Activated CD4-positive, alpha-beta T cell treated with anti-CD3 and anti-CD28 coated beads, Interleukin-2, amount 10 ng/mL, durations not matched to agents 7 days and 5 days (primary cell): ENCODE data around the gene HCK. TPM values are rescaled to one million over a fixed set of nuclear protein-coding genes. Genes with fewer than 3 reads are reported as not detected.
A peak's percentile ranks its signal among the peaks of the same experiment; 100 is the strongest.
"Not testable (repeated sequence)": the region's sequence is repeated elsewhere in the genome, so short reads cannot be mapped to it uniquely, and the experiment has no call there.

Experiments used
- CTCF ChIA-PET: fragments of 350-600 bp; sonication (Branson Sonifier 250); formaldehyde crosslinking; loops from one replicate; lab custom pipeline; 2021; ENCODE audit warnings: antibody characterized with exemption; lab: Charles Lee
- POLR2A ChIA-PET: fragments of 350-600 bp; sonication (Branson Sonifier 250); formaldehyde crosslinking; loops from one replicate; lab custom pipeline; 2021; ENCODE audit warnings: antibody characterized with exemption; lab: Charles Lee
- DNase-seq: peaks from one replicate; pipeline ENCODE4 v3.0.0-alpha.2; 2020
- H3K27ac Mint-ChIP-seq: one replicate; pipeline ENCODE4 v1.8.0; 2021; ENCODE audit warnings: mild to moderate bottlenecking, moderate library complexity, mixed read lengths
- H3K27me3 Mint-ChIP-seq: one replicate; pipeline ENCODE4 v1.8.0; 2021; ENCODE audit warnings: mixed read lengths
- H3K36me3 Mint-ChIP-seq: one replicate; pipeline ENCODE4 v1.8.0; 2021; ENCODE audit warnings: low read depth, mixed read lengths
- H3K4me1 Mint-ChIP-seq: one replicate; pipeline ENCODE4 v1.8.0; 2021; ENCODE audit warnings: mixed read lengths
- H3K4me3 Mint-ChIP-seq: one replicate; pipeline ENCODE4 v1.8.0; 2021; ENCODE audit warnings: mild to moderate bottlenecking, moderate library complexity, mixed read lengths
- H3K9me3 Mint-ChIP-seq: one replicate; pipeline ENCODE4 v1.8.0; 2021; ENCODE audit warnings: mixed read lengths
- total RNA-seq, 2 experiments: library from RNA; stranded (reverse); gene quantifications; one replicate each; pipeline ENCODE4 v1.2.3, GENCODE V29; 2021

Gene HCK
- total RNA-seq, 2 experiments from 2014 or later, result not detected

DNA sequence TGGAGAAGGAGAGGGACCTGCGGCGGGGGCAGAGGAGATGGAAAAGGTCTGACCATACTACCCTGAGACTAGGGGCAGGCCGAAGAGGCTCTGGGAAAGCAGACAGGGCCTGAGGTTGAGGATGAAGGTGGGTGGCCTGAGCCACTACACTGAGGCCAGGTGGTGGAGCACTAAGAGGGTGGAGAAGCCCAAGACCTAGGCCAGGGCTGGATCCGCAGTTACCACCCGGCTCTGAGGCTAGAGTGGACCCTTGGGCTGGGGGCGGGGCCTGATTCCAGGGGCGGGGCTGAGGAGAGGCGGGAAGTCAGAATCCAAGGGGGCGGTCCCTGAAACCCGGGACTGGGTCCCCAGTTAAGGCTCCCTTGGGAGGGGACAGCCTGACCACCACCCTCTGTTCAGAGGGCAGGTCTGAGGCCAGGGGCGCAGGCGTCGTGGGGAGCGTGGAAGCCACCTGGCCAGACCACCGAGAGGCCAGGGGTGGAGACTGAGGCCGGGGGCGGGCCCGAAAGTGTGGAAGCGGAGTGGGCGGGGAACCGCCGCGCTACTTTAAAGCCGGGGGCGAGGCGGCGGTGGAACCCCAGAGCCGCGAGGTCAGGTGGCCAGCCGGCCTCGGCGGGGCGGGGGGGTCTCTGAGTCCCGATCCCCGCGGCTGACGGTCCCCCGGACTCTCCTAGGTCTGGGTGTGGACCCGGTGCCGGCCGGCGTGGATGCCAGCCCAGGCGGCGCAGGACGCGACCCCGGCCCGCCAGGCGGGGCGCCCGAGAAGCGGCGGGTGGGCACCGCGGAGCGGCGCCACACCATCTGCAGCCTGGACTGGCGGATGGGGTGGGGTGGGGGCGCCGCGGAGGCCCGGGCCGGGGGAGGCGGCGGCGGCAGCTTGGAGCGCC lies 33.5 kb upstream of the HCK start:
- no peaks in the 10 kb centered on the region for H3K9me3 Mint-ChIP-seq
- peaks cover 77% of the 10 kb centered on the region for H3K27me3 Mint-ChIP-seq
- H3K36me3 Mint-ChIP-seq, result peaks cover 4% of the 10 kb centered on the region
- H3K4me1 Mint-ChIP-seq, result peaks cover 23% of the 10 kb centered on the region
- POLR2A ChIA-PET, result no interaction called here
- H3K27ac Mint-ChIP-seq, result no peak overlapping the region
- CTCF ChIA-PET, result interaction anchor here (1.2 to 1.8 kb wide), 2 partner anchors 11 to 13 kb away, joined by 3 to 13 read pairs; no protein-coding TSS in a partner anchor
- peak overlapping the region; percentile 67 for H3K4me3 Mint-ChIP-seq
- peak; percentile 34 for DNase-seq

DNA sequence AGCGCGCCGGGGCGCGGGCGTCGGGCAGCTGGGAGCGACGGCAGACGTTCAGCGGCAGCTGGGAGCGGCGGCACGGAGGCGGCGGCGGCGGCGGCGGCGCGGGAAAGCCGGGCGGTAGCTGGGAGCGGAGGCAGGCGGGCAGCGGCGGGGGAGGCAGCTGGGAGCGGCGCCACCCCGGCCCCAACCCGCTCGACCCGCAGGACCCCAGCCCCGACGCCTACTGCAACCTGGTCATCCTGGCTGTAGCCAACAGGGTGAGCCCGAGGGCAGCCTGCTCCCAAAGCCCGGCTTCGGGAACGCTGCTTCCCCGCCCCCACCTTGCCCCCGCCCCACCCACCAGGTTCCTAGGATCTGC lies 32.9 kb upstream of the HCK start:
- Mint-ChIP-seq H3K27ac (no peak overlapping the region), H3K4me1 (peaks cover 23% of the 10 kb centered on the region)
- POLR2A ChIA-PET, result no interaction called here

DNA sequence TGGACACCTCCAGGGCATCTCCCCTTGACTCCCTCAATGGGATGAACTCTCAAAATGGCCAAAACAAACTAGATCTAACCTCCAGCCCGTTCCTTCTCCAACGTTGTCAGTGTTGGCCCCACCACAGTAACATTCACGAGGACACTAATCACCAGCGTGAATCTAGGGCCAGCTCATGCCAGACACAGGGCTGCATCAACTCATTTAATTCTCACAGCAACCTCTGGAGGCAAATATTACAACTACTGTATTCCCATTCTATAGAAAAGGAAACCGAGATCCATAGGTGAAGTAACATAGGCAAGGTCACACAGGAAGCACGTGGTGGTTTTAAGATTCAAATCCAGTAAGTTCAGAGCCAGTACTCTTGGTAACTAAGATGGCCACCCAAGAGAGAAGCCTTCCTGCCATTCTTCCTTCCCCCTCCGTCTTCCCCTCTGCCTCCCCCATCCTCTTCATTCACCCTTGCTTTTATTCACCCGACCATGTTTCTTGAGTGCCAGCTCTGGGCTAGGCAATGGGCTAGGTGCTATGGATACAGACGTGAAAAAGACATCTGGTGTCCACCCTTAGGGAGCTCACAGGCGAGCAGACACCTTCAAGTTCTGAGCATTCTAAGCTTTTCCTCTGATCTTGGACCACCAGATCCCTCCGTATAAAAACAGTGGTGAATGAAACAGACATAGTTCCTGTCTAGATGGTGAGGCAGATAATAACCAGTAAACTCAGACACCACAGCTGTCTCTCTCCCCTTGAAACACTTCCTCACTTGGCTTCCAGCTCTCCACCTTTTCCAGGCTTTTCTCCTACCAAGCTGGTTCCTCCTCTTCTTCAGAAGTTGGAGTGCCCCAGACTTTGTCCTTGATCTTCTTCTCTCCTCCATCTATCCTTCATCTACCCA lies 32.2 kb upstream of the HCK start:
- Mint-ChIP-seq H3K4me1 (peaks cover 23% of the 10 kb centered on the region), H3K4me3 (peak overlapping the region; percentile 58), H3K9me3 (no peaks in the 10 kb centered on the region), H3K27ac (no peak overlapping the region), H3K27me3 (peaks cover 79% of the 10 kb centered on the region), H3K36me3 (peaks cover 4% of the 10 kb centered on the region)
- POLR2A ChIA-PET, result interaction anchor here (0.6 kb wide), 1 partner anchor 29 kb away, joined by 6 read pairs; no protein-coding TSS in a partner anchor
- no peak for DNase-seq
- CTCF ChIA-PET, result interaction anchor here (1.4 to 1.8 kb wide), 2 partner anchors 12 to 68 kb away, joined by 5 to 13 read pairs; partner anchors contain the start of gene PDRG1

More for the DNA sequence above, 32.9 kb upstream of the HCK start:
- Mint-ChIP-seq H3K4me3 (peak overlapping the region; percentile 58), H3K27me3 (peaks cover 82% of the 10 kb centered on the region), H3K36me3 (peaks cover 4% of the 10 kb centered on the region), H3K9me3 (no peaks in the 10 kb centered on the region)
- CTCF ChIA-PET, result interaction anchor here (1.8 kb wide), 1 partner anchor 12 kb away, joined by 13 read pairs; no protein-coding TSS in a partner anchor
- no peak for DNase-seq

- H3K27me3 Mint-ChIP-seq, result peaks cover 73% of the 10 kb centered on the region
- peaks cover 23% of the 10 kb centered on the region for H3K4me1 Mint-ChIP-seq
- H3K36me3 Mint-ChIP-seq, result peaks cover 4% of the 10 kb centered on the region
- no peaks in the 10 kb centered on the region for H3K9me3 Mint-ChIP-seq
- no peak overlapping the region for H3K27ac Mint-ChIP-seq
- ChIA-PET CTCF (no interaction called here), POLR2A (no interaction called here)
- DNase-seq, result no peak
- no peak overlapping the region for H3K4me3 Mint-ChIP-seq
These were observed 31.0 kb upstream of the HCK start for GRCh38 chr20:32021091-32021490.

DNA sequence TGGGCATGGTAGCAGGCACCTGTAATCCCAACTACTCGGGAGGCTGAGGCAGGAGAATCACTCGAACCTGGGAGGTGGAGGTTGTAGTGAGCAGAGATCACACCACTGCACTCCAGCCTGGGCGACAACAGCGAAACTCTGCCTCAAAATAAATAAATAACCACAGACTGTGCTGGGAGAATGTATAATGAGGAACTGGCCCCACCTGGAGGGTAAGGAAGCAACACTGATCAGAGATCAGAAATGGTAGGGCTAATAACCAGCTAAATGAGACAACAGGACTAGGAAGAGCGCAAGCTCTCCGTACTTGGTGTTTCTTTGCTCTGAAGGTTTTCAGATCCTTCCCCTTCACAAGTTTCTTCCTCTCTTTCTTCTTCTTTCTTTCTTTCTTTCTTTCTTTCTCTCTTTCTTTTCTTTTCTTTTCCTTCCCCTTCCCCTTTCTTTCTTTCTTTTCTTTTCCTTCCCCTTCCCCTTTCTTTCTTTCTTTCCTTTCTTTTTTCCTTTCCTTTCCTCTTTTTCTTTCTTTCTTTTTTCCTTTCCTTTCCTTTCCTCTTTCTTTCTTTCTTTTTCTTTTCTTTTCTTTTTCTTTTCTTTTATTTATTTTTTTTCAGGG lies 27.3 kb upstream of the HCK start:
- ChIA-PET POLR2A (no interaction called here), CTCF (interaction anchor here (0.6 kb wide), 1 partner anchor 374 kb away, joined by 3 read pairs; no protein-coding TSS in a partner anchor)
- Mint-ChIP-seq H3K4me3 (no peak overlapping the region), H3K9me3 (no peaks in the 10 kb centered on the region), H3K27ac (no peak overlapping the region), H3K36me3 (peaks cover 3% of the 10 kb centered on the region), H3K4me1 (peaks cover 9% of the 10 kb centered on the region), H3K27me3 (peaks cover 51% of the 10 kb centered on the region)
- DNase-seq, result no peak

DNA sequence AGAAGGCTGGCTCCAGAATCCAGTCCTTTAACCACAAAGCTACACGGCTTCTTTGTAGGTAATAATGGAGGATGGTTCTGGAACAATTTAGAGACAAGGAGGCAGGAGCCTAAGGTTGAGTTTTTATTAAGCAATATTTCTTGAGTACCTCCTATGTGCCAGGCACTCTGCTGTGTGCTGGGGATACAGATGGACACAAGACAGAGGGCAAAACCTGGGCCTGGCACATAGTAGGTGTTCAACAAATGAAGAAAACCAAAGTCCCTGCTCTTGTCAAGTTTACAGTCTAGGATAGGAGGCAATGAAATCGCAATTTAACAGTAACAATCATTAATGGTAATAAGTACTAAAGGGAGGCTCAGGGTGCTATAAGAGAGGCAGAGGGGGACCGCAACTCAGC lies 24.4 kb upstream of the HCK start:
- no peak overlapping the region for H3K4me3 Mint-ChIP-seq
- no peaks in the 10 kb centered on the region for H3K36me3 Mint-ChIP-seq
- H3K4me1 Mint-ChIP-seq, result no peaks in the 10 kb centered on the region
- peaks cover 35% of the 10 kb centered on the region for H3K27me3 Mint-ChIP-seq
- POLR2A ChIA-PET, result no interaction called here
- DNase-seq, result no peak
- CTCF ChIA-PET, result no interaction called here
- no peak overlapping the region for H3K27ac Mint-ChIP-seq
- H3K9me3 Mint-ChIP-seq, result no peaks in the 10 kb centered on the region

- DNase-seq, result no peak
- no peaks in the 10 kb centered on the region for H3K9me3 Mint-ChIP-seq
- H3K27ac Mint-ChIP-seq, result no peak overlapping the region
- no peaks in the 10 kb centered on the region for H3K4me1 Mint-ChIP-seq
- ChIA-PET CTCF (interaction anchor here (0.8 to 2.0 kb wide), 3 partner anchors 11 to 176 kb away, joined by 3 to 6 read pairs (median 4); no protein-coding TSS in a partner anchor), POLR2A (no interaction called here)
- H3K27me3 Mint-ChIP-seq, result peaks cover 32% of the 10 kb centered on the region
- no peak overlapping the region for H3K4me3 Mint-ChIP-seq
- no peaks in the 10 kb centered on the region for H3K36me3 Mint-ChIP-seq
These were observed 23.2 kb upstream of the HCK start for GRCh38 chr20:32028647-32029372.

DNA sequence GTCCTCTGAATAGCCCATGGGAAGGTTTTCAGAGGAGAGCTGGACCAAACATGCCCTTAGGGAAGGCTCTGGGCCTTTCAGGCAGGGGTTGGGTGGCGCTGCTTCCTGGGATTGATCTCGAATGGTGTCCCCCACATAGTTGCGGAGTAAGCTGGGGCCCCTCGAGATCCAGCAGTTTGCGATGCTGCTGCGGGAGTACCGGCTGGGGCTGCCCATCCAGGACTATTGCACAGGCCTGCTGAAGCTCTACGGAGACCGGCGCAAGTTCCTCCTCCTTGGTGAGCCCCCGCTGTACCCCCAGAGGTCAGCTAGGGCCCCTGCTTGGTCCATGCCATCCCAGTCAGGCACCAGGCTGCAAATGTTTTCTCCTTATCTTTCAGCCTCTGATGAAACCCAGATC lies 22.5 kb upstream of the HCK start:
- no peaks in the 10 kb centered on the region for H3K9me3 Mint-ChIP-seq
- DNase-seq, result no peak
- H3K4me3 Mint-ChIP-seq, result no peak overlapping the region
- ChIA-PET POLR2A (no interaction called here), CTCF (interaction anchor here (0.8 to 3.0 kb wide), 6 partner anchors 12 to 206 kb away, joined by 3 to 8 read pairs (median 5); partner anchors contain the start of gene PDRG1)
- peaks cover 29% of the 10 kb centered on the region for H3K27me3 Mint-ChIP-seq
- H3K4me1 Mint-ChIP-seq, result no peaks in the 10 kb centered on the region
- no peak overlapping the region for H3K27ac Mint-ChIP-seq
- H3K36me3 Mint-ChIP-seq, result no peaks in the 10 kb centered on the region

GRCh38 chr20:32031007-32031958 lies 20.8 kb upstream of the HCK start:
- no peaks in the 10 kb centered on the region for H3K4me1 Mint-ChIP-seq
- no peak overlapping the region for H3K4me3 Mint-ChIP-seq
- H3K36me3 Mint-ChIP-seq, result no peaks in the 10 kb centered on the region
- H3K9me3 Mint-ChIP-seq, result no peaks in the 10 kb centered on the region
- ChIA-PET CTCF (interaction anchor here (0.5 to 3.0 kb wide), 22 partner anchors 11 to 258 kb away, joined by 3 to 13 read pairs (median 3); partner anchors contain the start of gene PDRG1), POLR2A (no interaction called here)
- DNase-seq, result peak; percentile 60
- H3K27ac Mint-ChIP-seq, result no peak overlapping the region
- peaks cover 30% of the 10 kb centered on the region for H3K27me3 Mint-ChIP-seq

- Mint-ChIP-seq H3K4me1 (no peaks in the 10 kb centered on the region), H3K36me3 (no peaks in the 10 kb centered on the region), H3K4me3 (no peak overlapping the region), H3K9me3 (no peaks in the 10 kb centered on the region), H3K27me3 (peaks cover 37% of the 10 kb centered on the region), H3K27ac (no peak overlapping the region)
- CTCF ChIA-PET, result no interaction called here
- POLR2A ChIA-PET, result no interaction called here
- no peak for DNase-seq
These were observed 18.7 kb upstream of the HCK start for GRCh38 chr20:32033316-32033715.

DNA sequence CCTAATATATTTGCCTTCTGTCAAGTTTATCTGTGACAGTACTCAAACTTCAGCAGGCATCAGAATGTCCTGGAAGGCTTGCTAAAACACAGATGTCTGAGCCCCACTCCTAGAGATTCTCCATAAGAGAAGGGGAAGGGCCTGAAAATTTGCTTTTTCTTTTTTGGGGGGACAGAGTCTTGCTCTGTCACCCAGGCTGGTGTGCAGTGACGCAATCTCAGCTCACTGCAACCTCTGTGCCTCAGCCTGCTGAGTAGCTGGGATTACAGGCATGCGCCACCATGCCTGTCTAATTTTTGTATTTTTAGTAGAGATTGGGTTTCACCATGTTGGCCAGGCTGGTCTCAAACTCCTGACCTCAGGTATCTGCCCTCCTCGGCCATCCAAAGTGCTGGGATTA lies 18.3 kb upstream of the HCK start:
- H3K27ac Mint-ChIP-seq, CTCF ChIA-PET, DNase-seq, H3K9me3 Mint-ChIP-seq, H3K4me1 Mint-ChIP-seq, POLR2A ChIA-PET, H3K36me3 Mint-ChIP-seq, H3K4me3 Mint-ChIP-seq: not testable (repeated sequence)
- peaks cover 39% of the 10 kb centered on the region for H3K27me3 Mint-ChIP-seq
